HepG2 (cell line): Measurements from ENCODE around the gene TMEM139. TPM values are rescaled to one million over a fixed set of nuclear protein-coding genes. Genes with fewer than 3 reads are reported as not detected.

Source experiments
- AHR ChIP-seq: IDR thresholded peaks from 2 replicates; pipeline ENCODE4 v1.6.1; 2018; ENCODE audit warnings: missing genetic modification reagents, missing compliant biosample characterization
- CENPT ChIP-seq: sonication (generic); formaldehyde crosslinking; IDR thresholded peaks from 2 replicates; pipeline ENCODE4 v1.8.0; 2022; ENCODE audit warnings: low read depth, mild to moderate bottlenecking, moderate library complexity, missing genetic modification reagents
- NPAS2 ChIP-seq: sonication (generic); formaldehyde crosslinking; IDR thresholded peaks from 2 replicates; pipeline ENCODE4 v1.8.0; 2022; ENCODE audit warnings: mild to moderate bottlenecking, missing genetic modification reagents, borderline replicate concordance
- RCOR2 ChIP-seq: IDR thresholded peaks from 2 replicates; pipeline ENCODE4 v1.6.1; 2016; ENCODE audit warnings: missing biosample characterization, missing genetic modification reagents
- THYN1 ChIP-seq: sonication (generic); formaldehyde crosslinking; IDR thresholded peaks from 2 replicates; pipeline ENCODE4 v1.8.1; 2023; ENCODE audit warnings: low read depth, mild to moderate bottlenecking, moderate library complexity, missing genetic modification reagents, borderline replicate concordance
- ZBTB20 ChIP-seq: sonication (generic); formaldehyde crosslinking; IDR thresholded peaks from 2 replicates; pipeline ENCODE4 v1.8.1; 2023; ENCODE audit warnings: missing genetic modification reagents, low read depth, mild to moderate bottlenecking, borderline replicate concordance
- ZNF10 ChIP-seq: sonication (generic); formaldehyde crosslinking; IDR thresholded peaks from 2 replicates; pipeline ENCODE4 v1.4.0; 2020; ENCODE audit warnings: mild to moderate bottlenecking, low read depth, missing genetic modification reagents, borderline replicate concordance
- ZNF350 ChIP-seq: sonication (generic); formaldehyde crosslinking; IDR thresholded peaks from 2 replicates; pipeline ENCODE4 v1.4.0; 2020; ENCODE audit warnings: mild to moderate bottlenecking, low read depth, missing genetic modification reagents, borderline replicate concordance
- ZNF816 ChIP-seq: sonication (generic); formaldehyde crosslinking; IDR thresholded peaks from 2 replicates; pipeline ENCODE4 v1.8.0; 2022; ENCODE audit warnings: missing genetic modification reagents, mild to moderate bottlenecking, borderline replicate concordance
- polyA plus RNA-seq, 8 experiments: library from polyadenylated mRNA; depleted of rRNA in 3 of 8; stranded (reverse) in 7 of 8; unstranded in 1 of 8; fragments of >200 nt; fragmentation: Illumina TruSeq in 4 of 8; extraction: Trizol in 4 of 8; gene quantifications; 2 replicates each; pipeline versions ENCODE4 v1.2.1 to v1.2.3, GENCODE V29; 2011 to 2016; ENCODE audit warnings: low read depth in 4 of 8, missing spikeins in 1 of 8, mixed read lengths in 1 of 8; ENCODE audit not compliant: insufficient read depth in 1 of 8
- total RNA-seq, 5 experiments: library from RNA; depleted of rRNA; stranded (reverse); fragments of >200 nt; fragmentation: Illumina TruSeq; extraction: Trizol; gene quantifications; 2 replicates each; pipeline ENCODE4 v1.2.3, GENCODE V29; 2016; ENCODE audit warnings: low read depth in 1 of 5
- TF ChIP-seq, protein P1 (sequence below): sonication (generic); formaldehyde crosslinking; conservative IDR thresholded peaks from 2 replicates; pipeline ENCODE4 v1.4.0; 2020; ENCODE audit warnings: missing genetic modification reagents
- TF ChIP-seq, protein P2 (sequence below): sonication (generic); formaldehyde crosslinking; IDR thresholded peaks from 2 replicates; pipeline ENCODE4 v1.4.0; 2020; ENCODE audit warnings: mild to moderate bottlenecking, missing genetic modification reagents
- TF ChIP-seq, protein P3 (sequence below): sonication (generic); formaldehyde crosslinking; IDR thresholded peaks from 2 replicates; pipeline ENCODE4 v1.4.0; 2020; ENCODE audit warnings: missing genetic modification reagents, borderline replicate concordance
- TF ChIP-seq, protein P4 (sequence below): sonication (generic); formaldehyde crosslinking; IDR thresholded peaks from 2 replicates; pipeline ENCODE4 v1.4.0; 2020; ENCODE audit warnings: missing genetic modification reagents
- TF ChIP-seq, protein P5 (sequence below): IDR thresholded peaks from 2 replicates; pipeline ENCODE4 v1.6.1; 2016; ENCODE audit warnings: missing compliant biosample characterization, missing genetic modification reagents, borderline replicate concordance
- TF ChIP-seq, protein P6 (sequence below): sonication (generic); formaldehyde crosslinking; IDR thresholded peaks from 2 replicates; pipeline ENCODE4 v1.9.0; 2021; ENCODE audit warnings: missing genetic modification reagents, mild to moderate bottlenecking, borderline replicate concordance

TMEM139 gene
- total and polyA plus RNA-seq, 2 of the 13 experiments (the other 11 are each of a cell fraction or from before 2014, with no cell fraction given) = 7.9 to 14.0 TPM

DNA sequence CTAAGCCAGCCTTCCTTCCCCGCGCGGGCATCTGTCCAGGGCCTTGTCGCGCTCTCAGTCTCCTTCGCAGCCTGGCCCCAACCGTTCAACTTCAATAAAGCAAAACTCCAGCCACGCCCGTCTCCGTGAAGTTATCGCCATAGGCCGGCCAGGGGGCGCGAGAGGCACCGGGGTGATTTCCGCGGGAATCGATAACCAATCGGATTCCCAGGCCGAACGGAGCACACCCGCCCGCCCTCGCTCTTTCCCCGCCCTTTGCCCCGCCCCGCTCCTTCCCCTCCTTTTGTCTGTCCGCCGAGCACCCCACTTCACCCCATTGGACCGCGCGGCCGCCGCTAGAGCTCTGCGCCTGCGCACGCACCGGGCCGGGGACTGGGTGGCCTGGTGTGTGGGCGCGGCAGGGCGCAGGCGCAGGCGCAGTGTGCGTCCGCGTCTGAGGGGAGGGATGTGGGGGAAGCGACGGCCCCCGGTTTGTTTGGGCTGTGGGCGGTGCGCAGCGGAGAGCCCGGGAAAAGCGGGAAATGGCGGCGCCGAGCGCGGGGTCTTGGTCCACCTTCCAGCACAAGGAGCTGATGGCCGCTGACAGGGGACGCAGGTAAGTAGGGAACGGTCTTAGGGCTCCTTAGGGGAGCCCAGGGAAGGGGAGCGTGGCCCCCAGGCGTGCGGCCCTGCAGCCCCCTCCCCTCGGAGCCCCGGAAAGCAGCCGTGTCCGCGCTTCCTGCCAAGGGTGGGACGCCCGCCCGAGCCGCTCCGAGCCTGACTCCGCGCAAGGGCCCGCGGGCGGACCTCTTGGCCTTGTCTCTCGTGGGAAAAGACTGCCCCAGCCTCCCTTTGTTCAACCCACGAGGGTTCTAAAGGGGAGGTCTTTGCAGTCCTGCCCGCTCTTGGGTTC, 3.4 kb downstream of the TMEM139 start, which contains the start of gene CASP2 (continued):
- TF ChIP-seq ZNF350 = no peak; the same call in 1 of the 2 replicates
- TF ChIP-seq CENPT (CRISPR knock-in tag) = no peak
- TF ChIP-seq AHR (CRISPR knock-in tag) = no peak
- no peak for TF ChIP-seq NPAS2 (CRISPR knock-in tag)
- TF ChIP-seq THYN1 = no peak
- TF ChIP-seq, protein P1, sequence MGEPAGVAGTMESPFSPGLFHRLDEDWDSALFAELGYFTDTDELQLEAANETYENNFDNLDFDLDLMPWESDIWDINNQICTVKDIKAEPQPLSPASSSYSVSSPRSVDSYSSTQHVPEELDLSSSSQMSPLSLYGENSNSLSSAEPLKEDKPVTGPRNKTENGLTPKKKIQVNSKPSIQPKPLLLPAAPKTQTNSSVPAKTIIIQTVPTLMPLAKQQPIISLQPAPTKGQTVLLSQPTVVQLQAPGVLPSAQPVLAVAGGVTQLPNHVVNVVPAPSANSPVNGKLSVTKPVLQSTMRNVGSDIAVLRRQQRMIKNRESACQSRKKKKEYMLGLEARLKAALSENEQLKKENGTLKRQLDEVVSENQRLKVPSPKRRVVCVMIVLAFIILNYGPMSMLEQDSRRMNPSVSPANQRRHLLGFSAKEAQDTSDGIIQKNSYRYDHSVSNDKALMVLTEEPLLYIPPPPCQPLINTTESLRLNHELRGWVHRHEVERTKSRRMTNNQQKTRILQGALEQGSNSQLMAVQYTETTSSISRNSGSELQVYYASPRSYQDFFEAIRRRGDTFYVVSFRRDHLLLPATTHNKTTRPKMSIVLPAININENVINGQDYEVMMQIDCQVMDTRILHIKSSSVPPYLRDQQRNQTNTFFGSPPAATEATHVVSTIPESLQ (CRISPR knock-in tag) = no peak
- TF ChIP-seq ZNF816 (CRISPR knock-in tag) = no peak
- TF ChIP-seq, protein P2, sequence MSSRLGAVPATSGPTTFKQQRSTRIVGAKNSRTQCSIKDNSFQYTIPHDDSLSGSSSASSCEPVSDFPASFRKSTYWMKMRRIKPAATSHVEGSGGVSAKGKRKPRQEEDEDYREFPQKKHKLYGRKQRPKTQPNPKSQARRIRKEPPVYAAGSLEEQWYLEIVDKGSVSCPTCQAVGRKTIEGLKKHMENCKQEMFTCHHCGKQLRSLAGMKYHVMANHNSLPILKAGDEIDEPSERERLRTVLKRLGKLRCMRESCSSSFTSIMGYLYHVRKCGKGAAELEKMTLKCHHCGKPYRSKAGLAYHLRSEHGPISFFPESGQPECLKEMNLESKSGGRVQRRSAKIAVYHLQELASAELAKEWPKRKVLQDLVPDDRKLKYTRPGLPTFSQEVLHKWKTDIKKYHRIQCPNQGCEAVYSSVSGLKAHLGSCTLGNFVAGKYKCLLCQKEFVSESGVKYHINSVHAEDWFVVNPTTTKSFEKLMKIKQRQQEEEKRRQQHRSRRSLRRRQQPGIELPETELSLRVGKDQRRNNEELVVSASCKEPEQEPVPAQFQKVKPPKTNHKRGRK (CRISPR knock-in tag) = no peak
- TF ChIP-seq, protein P3, sequence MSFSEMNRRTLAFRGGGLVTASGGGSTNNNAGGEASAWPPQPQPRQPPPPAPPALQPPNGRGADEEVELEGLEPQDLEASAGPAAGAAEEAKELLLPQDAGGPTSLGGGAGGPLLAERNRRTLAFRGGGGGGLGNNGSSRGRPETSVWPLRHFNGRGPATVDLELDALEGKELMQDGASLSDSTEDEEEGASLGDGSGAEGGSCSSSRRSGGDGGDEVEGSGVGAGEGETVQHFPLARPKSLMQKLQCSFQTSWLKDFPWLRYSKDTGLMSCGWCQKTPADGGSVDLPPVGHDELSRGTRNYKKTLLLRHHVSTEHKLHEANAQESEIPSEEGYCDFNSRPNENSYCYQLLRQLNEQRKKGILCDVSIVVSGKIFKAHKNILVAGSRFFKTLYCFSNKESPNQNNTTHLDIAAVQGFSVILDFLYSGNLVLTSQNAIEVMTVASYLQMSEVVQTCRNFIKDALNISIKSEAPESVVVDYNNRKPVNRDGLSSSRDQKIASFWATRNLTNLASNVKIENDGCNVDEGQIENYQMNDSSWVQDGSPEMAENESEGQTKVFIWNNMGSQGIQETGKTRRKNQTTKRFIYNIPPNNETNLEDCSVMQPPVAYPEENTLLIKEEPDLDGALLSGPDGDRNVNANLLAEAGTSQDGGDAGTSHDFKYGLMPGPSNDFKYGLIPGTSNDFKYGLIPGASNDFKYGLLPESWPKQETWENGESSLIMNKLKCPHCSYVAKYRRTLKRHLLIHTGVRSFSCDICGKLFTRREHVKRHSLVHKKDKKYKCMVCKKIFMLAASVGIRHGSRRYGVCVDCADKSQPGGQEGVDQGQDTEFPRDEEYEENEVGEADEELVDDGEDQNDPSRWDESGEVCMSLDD (CRISPR knock-in tag) = peak; percentile 95
- TF ChIP-seq, protein P4, sequence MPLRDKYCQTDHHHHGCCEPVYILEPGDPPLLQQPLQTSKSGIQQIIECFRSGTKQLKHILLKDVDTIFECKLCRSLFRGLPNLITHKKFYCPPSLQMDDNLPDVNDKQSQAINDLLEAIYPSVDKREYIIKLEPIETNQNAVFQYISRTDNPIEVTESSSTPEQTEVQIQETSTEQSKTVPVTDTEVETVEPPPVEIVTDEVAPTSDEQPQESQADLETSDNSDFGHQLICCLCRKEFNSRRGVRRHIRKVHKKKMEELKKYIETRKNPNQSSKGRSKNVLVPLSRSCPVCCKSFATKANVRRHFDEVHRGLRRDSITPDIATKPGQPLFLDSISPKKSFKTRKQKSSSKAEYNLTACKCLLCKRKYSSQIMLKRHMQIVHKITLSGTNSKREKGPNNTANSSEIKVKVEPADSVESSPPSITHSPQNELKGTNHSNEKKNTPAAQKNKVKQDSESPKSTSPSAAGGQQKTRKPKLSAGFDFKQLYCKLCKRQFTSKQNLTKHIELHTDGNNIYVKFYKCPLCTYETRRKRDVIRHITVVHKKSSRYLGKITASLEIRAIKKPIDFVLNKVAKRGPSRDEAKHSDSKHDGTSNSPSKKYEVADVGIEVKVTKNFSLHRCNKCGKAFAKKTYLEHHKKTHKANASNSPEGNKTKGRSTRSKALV (CRISPR knock-in tag) = no peak
- TF ChIP-seq RCOR2 = no peak
- no peak for TF ChIP-seq ZBTB20 (CRISPR knock-in tag)
- TF ChIP-seq, protein P5, sequence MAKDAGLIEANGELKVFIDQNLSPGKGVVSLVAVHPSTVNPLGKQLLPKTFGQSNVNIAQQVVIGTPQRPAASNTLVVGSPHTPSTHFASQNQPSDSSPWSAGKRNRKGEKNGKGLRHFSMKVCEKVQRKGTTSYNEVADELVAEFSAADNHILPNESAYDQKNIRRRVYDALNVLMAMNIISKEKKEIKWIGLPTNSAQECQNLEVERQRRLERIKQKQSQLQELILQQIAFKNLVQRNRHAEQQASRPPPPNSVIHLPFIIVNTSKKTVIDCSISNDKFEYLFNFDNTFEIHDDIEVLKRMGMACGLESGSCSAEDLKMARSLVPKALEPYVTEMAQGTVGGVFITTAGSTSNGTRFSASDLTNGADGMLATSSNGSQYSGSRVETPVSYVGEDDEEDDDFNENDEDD = peak; percentile 86; the same call in 1 of the 2 replicates
- TF ChIP-seq, protein P6, sequence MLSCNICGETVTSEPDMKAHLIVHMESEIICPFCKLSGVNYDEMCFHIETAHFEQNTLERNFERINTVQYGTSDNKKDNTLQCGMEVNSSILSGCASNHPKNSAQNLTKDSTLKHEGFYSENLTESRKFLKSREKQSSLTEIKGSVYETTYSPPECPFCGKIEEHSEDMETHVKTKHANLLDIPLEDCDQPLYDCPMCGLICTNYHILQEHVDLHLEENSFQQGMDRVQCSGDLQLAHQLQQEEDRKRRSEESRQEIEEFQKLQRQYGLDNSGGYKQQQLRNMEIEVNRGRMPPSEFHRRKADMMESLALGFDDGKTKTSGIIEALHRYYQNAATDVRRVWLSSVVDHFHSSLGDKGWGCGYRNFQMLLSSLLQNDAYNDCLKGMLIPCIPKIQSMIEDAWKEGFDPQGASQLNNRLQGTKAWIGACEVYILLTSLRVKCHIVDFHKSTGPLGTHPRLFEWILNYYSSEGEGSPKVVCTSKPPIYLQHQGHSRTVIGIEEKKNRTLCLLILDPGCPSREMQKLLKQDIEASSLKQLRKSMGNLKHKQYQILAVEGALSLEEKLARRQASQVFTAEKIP = no peak
- TF ChIP-seq ZNF10 = no peak
